H1 (cell line): ENCODE data around the gene PLEKHG4. TPM values are rescaled to one million over a fixed set of nuclear protein-coding genes. Genes with fewer than 3 reads are reported as not detected.

ENCODE experiments used
- CTCF ChIA-PET: fragments of 300-600 bp; sonication (Branson Sonifier 250); formaldehyde crosslinking; loops from one replicate; lab custom pipeline; 2021; ENCODE audit not compliant: partially characterized antibody; lab: Charles Lee
- POLR2A ChIA-PET: fragments of 300-600 bp; sonication (Branson Sonifier 250); formaldehyde crosslinking; loops from one replicate; lab custom pipeline; 2021; ENCODE audit warnings: inconsistent platforms; ENCODE audit not compliant: partially characterized antibody; lab: Charles Lee
- DNase-seq, 2 experiments: peaks; one replicate each; pipeline versions ENCODE4 v3.0.0 to v3.0.0-alpha.2; 2010 to 2022; ENCODE audit warnings: low spot score in 2 of 2, low read depth in 1 of 2, mixed read lengths in 1 of 2
- FAIRE-seq: peaks from 2 replicates; lab custom pipeline; 2011; peaks lifted over from hg19 to GRCh38; lab: Jason Lieb, UNC
- H2AFZ ChIP-seq: 2 replicates; pipeline ENCODE4 v1.8.1; 2012; ENCODE audit warnings: low read length, inconsistent platforms
- H2AK5ac ChIP-seq: 2 replicates; pipeline ENCODE4 v1.6.1; 2013; ENCODE audit warnings: low read depth, low read length
- H2BK120ac ChIP-seq: replicated peaks from 2 replicates; pipeline ENCODE3; 2013; ENCODE audit warnings: low read depth, low read length, inconsistent platforms
- H2BK12ac ChIP-seq: 2 replicates; pipeline ENCODE4 v1.6.1; 2013; ENCODE audit warnings: low read depth, low read length
- H2BK15ac ChIP-seq: 2 replicates; pipeline ENCODE4 v1.6.1; 2013; ENCODE audit warnings: low read length
- H2BK20ac ChIP-seq: 2 replicates; pipeline ENCODE4 v1.6.1; 2013; ENCODE audit warnings: low read length
- H2BK5ac ChIP-seq: 2 replicates; pipeline ENCODE4 v1.6.1; 2013; ENCODE audit warnings: low read depth, low read length
- H3K14ac ChIP-seq: 2 replicates; pipeline ENCODE4 v1.6.1; 2013; ENCODE audit warnings: inconsistent platforms; ENCODE audit not compliant: insufficient read length
- H3K18ac ChIP-seq: 2 replicates; pipeline ENCODE4 v1.6.1; 2013; ENCODE audit warnings: low read length; ENCODE audit errors: extremely low read depth
- H3K23ac ChIP-seq: 2 replicates; pipeline ENCODE4 v1.6.1; 2013; ENCODE audit warnings: inconsistent platforms; ENCODE audit not compliant: insufficient read length
- H3K23me2 ChIP-seq: 2 replicates; pipeline ENCODE4 v1.6.1; 2013; ENCODE audit warnings: low read depth, low read length
- H3K27ac ChIP-seq: 2 replicates; pipeline ENCODE4 v1.6.1; 2011; ENCODE audit warnings: low read depth, low read length, inconsistent platforms
- H3K27me3 ChIP-seq, 4 experiments: replicated peaks in 1 of 4; 1 replicate in 1 of 4; 2 replicates in 3 of 4; pipeline versions ENCODE4 v1.6.1 to v1.8.1; 2011 to 2013; ENCODE audit warnings: low read length in 3 of 4, mild to moderate bottlenecking in 3 of 4, inconsistent platforms in 2 of 4, mixed read lengths in 2 of 4, moderate library complexity in 1 of 4; ENCODE audit not compliant: control insufficient read depth in 3 of 4, insufficient read depth in 3 of 4; ENCODE audit errors: extremely low read depth in 1 of 4
- H3K36me3 ChIP-seq, 4 experiments: 2 replicates each; pipeline versions ENCODE4 v1.6.1 to v1.8.1; 2011 to 2013; ENCODE audit warnings: mild to moderate bottlenecking in 4 of 4, low read length in 3 of 4, moderate library complexity in 2 of 4, control low read depth in 1 of 4, inconsistent platforms in 1 of 4; ENCODE audit not compliant: insufficient read depth in 4 of 4, control insufficient read depth in 2 of 4
- H3K4ac ChIP-seq: replicated peaks from 2 replicates; pipeline ENCODE3; 2013; ENCODE audit warnings: low read length, low read depth, mixed read lengths, inconsistent platforms; ENCODE audit not compliant: insufficient read length
- H3K4me1 ChIP-seq, 4 experiments: replicated peaks in 1 of 4; 1 replicate in 1 of 4; 2 replicates in 3 of 4; pipeline versions ENCODE4 v1.6.1 to v1.8.1; 2011 to 2013; ENCODE audit warnings: low read length in 3 of 4, inconsistent platforms in 2 of 4, mixed read lengths in 1 of 4; ENCODE audit not compliant: insufficient read depth in 4 of 4, control insufficient read depth in 3 of 4
- H3K4me2 ChIP-seq, 2 experiments: 2 replicates each; pipeline versions ENCODE4 v1.6.1 to v1.8.1; 2011 to 2013; ENCODE audit warnings: low read depth in 2 of 2, low read length in 2 of 2, control low read depth in 1 of 2, inconsistent platforms in 1 of 2, mild to moderate bottlenecking in 1 of 2; ENCODE audit not compliant: insufficient read depth in 1 of 2
- H3K4me3 ChIP-seq, 4 experiments: fragments of 200-600, 300-600 bp in 1 of 4; sonication (generic), shearing (Covaris generic), sonication (Bioruptor Twin) in 1 of 4; 2 replicates each; pipeline versions ENCODE4 v1.5.1 to v1.8.1; 2011 to 2016; ENCODE audit warnings: low read length in 4 of 4, low read depth in 3 of 4, control low read depth in 2 of 4, inconsistent platforms in 2 of 4, mild to moderate bottlenecking in 2 of 4, mixed read lengths in 1 of 4, moderate library complexity in 1 of 4; ENCODE audit not compliant: insufficient read depth in 2 of 4; ENCODE audit errors: extremely low read depth in 1 of 4
- H3K56ac ChIP-seq: replicated peaks from 2 replicates; pipeline ENCODE3; 2013; ENCODE audit warnings: low read depth, mild to moderate bottlenecking, mixed read lengths, low read length, inconsistent platforms; ENCODE audit not compliant: insufficient read length
- H3K79me1 ChIP-seq: 2 replicates; pipeline ENCODE4 v1.6.1; 2013; ENCODE audit warnings: low read depth, low read length, control low read depth
- H3K79me2 ChIP-seq, 2 experiments: 2 replicates each; pipeline versions ENCODE4 v1.6.1 to v1.8.1; 2012 to 2013; ENCODE audit warnings: low read length in 2 of 2, mild to moderate bottlenecking in 2 of 2, inconsistent platforms in 1 of 2; ENCODE audit not compliant: insufficient read depth in 2 of 2, control insufficient read depth in 1 of 2
- H3K9ac ChIP-seq, 4 experiments: replicated peaks in 1 of 4; 1 replicate in 1 of 4; 2 replicates in 3 of 4; pipeline versions ENCODE4 v1.6.1 to v1.8.1; 2011 to 2013; ENCODE audit warnings: low read depth in 3 of 4, low read length in 3 of 4, control low read depth in 2 of 4, mild to moderate bottlenecking in 2 of 4, moderate library complexity in 2 of 4, inconsistent platforms in 1 of 4; ENCODE audit errors: extremely low read depth in 1 of 4
- H3K9me3 ChIP-seq, 2 experiments: 2 replicates each; pipeline versions ENCODE4 v1.6.1 to v1.8.1; 2012 to 2013; ENCODE audit warnings: mild to moderate bottlenecking in 2 of 2, moderate library complexity in 2 of 2, control low read depth in 1 of 2, inconsistent platforms in 1 of 2, low read depth in 1 of 2, low read length in 1 of 2, mixed read lengths in 1 of 2; ENCODE audit not compliant: insufficient read depth in 2 of 2
- H4K20me1 ChIP-seq, 2 experiments: replicated peaks in 1 of 2; 2 replicates each; pipeline versions ENCODE3 to v1.8.1; 2011 to 2013; ENCODE audit warnings: inconsistent platforms in 2 of 2, low read length in 2 of 2, mild to moderate bottlenecking in 1 of 2; ENCODE audit not compliant: insufficient read depth in 2 of 2, control insufficient read depth in 1 of 2
- H4K5ac ChIP-seq: 2 replicates; pipeline ENCODE4 v1.6.1; 2013; ENCODE audit warnings: low read length, low read depth, mixed read lengths, inconsistent platforms; ENCODE audit not compliant: insufficient read length
- H4K8ac ChIP-seq: 2 replicates; pipeline ENCODE4 v1.8.0; 2013; ENCODE audit warnings: mild to moderate bottlenecking, moderate library complexity, low read length, inconsistent platforms; ENCODE audit not compliant: insufficient read depth; ENCODE audit errors: extremely low read depth
- H4K91ac ChIP-seq: replicated peaks from 2 replicates; pipeline ENCODE3; 2013; ENCODE audit warnings: low read length, mixed read lengths, inconsistent platforms; ENCODE audit not compliant: insufficient read length
- ATF2 ChIP-seq: IDR thresholded peaks from 2 replicates; pipeline ENCODE4 v1.6.1; 2012; ENCODE audit warnings: low read length, inconsistent platforms
- ATF3 ChIP-seq: IDR thresholded peaks from 2 replicates; pipeline ENCODE4 v1.6.1; 2011; ENCODE audit warnings: low read depth, mild to moderate bottlenecking, low read length; ENCODE audit not compliant: insufficient read depth
- CTCF ChIP-seq, 3 experiments: IDR thresholded peaks; 1 replicate in 2 of 3; 2 replicates in 1 of 3; pipeline versions ENCODE4 v1.5.1 to v1.6.1; 2011; ENCODE audit warnings: low read length in 3 of 3, mild to moderate bottlenecking in 3 of 3, inconsistent platforms in 2 of 3, low read depth in 1 of 3, moderate library complexity in 1 of 3; ENCODE audit not compliant: insufficient read depth in 1 of 3; ENCODE audit errors: control extremely low read depth in 1 of 3
- KDM5A ChIP-seq: fragments of 200-600 bp; IDR thresholded peaks from 2 replicates; pipeline ENCODE4 v1.7.1; 2012; ENCODE audit warnings: mild to moderate bottlenecking, low read length, inconsistent platforms, mixed read lengths
- TEAD4 ChIP-seq: IDR thresholded peaks from 2 replicates; pipeline ENCODE4 v1.6.1; 2012; ENCODE audit warnings: low read depth, low read length, inconsistent platforms, mixed read lengths
- WGBS, 2 experiments: shearing (Covaris generic) in 1 of 2; methylation state at CpG; one replicate each; pipeline versions ENCODE4 v1.1.6 to v1.1.7; 2013 to 2015; ENCODE audit warnings: low lambda C conversion rate in 2 of 2, mixed read lengths in 2 of 2, inconsistent platforms in 1 of 2, low coverage in 1 of 2, missing lambda C conversion rate in 1 of 2; ENCODE audit not compliant: insufficient replicate concordance in 2 of 2, insufficient coverage in 1 of 2, insufficient read length in 1 of 2; ENCODE audit errors: extremely low coverage in 1 of 2, missing lambda C conversion rate in 1 of 2; 5-methylcytosine and 5-hydroxymethylcytosine counted together
- polyA plus RNA-seq, 7 experiments: library from polyadenylated mRNA; depleted of rRNA in 3 of 7; stranded (reverse) in 5 of 7; unstranded in 2 of 7; fragments of >200 nt in 5 of 7; fragments of 200-250 nt in 2 of 7; gene quantifications; 1 replicate in 5 of 7; 2 replicates in 1 of 7; 4 replicates in 1 of 7; pipeline versions ENCODE4 v1.2.1 to v1.2.3, GENCODE V29; 2011 to 2013; ENCODE audit warnings: missing spikeins in 2 of 7, mixed read lengths in 2 of 7
- total RNA-seq: library from RNA; stranded (reverse); fragmentation: NEBNext Ultra II Directional; extraction: Animal tissue kit (Norgen Biotek cat#: 25700); gene quantifications from 2 replicates; pipeline ENCODE4 v1.2.1, GENCODE V29; 2021

Gene PLEKHG4
- total and polyA plus RNA-seq, 2 of the 8 experiments (the other 6 are each of a cell fraction or from before 2014, with no cell fraction given): 7.7 to 11.1 TPM

GRCh38 chr16:67284699-67285646 is 5.6 kb downstream of the PLEKHG4 start:
- no peaks in the 10 kb centered on the region for H3K9me3 ChIP-seq
- no peak overlapping the region for H2AK5ac ChIP-seq
- H3K27me3 ChIP-seq: peaks cover 0 to 5% (median 4%) of the 10 kb centered on the region in 4 experiments; a peak in 3 of 7 replicates
- FAIRE-seq: peak; percentile 36
- no peak overlapping the region for H3K14ac ChIP-seq
- no peak overlapping the region for H2AFZ ChIP-seq
- H3K79me2 ChIP-seq: no peaks in the 10 kb centered on the region
- no peak overlapping the region for H2BK20ac ChIP-seq
- H4K91ac ChIP-seq: no peak overlapping the region
- H3K27ac ChIP-seq: no peak overlapping the region
- no peak overlapping the region for H3K4me2 ChIP-seq
- no peak overlapping the region for H3K18ac ChIP-seq
- H3K23ac ChIP-seq: no peak overlapping the region
- peak; percentile 62 to 82 for DNase-seq
- H4K20me1 ChIP-seq: peaks cover 2 to 9% of the 10 kb centered on the region in 2 experiments
- peak overlapping the region; percentile 17; the same call in 1 of the 2 replicates for H2BK12ac ChIP-seq
- H4K8ac ChIP-seq: peak overlapping the region; percentile 75; the same call in 1 of the 2 replicates
- no peak overlapping the region for H2BK5ac ChIP-seq
- H3K9ac ChIP-seq: no peak overlapping the region
- H3K79me1 ChIP-seq: no peaks in the 10 kb centered on the region
- no peak overlapping the region for H2BK15ac ChIP-seq
- no peak overlapping the region for H3K56ac ChIP-seq
- H3K4me1 ChIP-seq: peaks cover 0 to 2% (median 0%) of the 10 kb centered on the region in 4 experiments; a peak in 1 of 7 replicates
- no peak overlapping the region for H3K4ac ChIP-seq
- H3K36me3 ChIP-seq: no peaks in the 10 kb centered on the region
- no peaks in the 10 kb centered on the region for H3K23me2 ChIP-seq
- POLR2A ChIA-PET: interaction anchor here (0.7 to 2.3 kb wide), 7 partner anchors 8 to 139 kb away, joined by 3 to 9 read pairs (median 3); partner anchors contain the start of genes FHOD1 and SLC9A5
- CTCF ChIA-PET: interaction anchor here (0.6 to 10.5 kb wide), 63 partner anchors 8 to 1063 kb away, joined by 3 to 217 read pairs (median 5); partner anchors contain the start of genes FHOD1, KCTD19, LRRC36 and SLC9A5
- 78% methylated on average over 34 of the region's 34 CpGs; no CpG with 5 or more reads in 1 of the 2 experiments for WGBS, 2 experiments
- no peak overlapping the region for H3K4me3 ChIP-seq
- no peak overlapping the region for H2BK120ac ChIP-seq
- no peak overlapping the region for H4K5ac ChIP-seq
- no peak for TF ChIP-seq KDM5A
- no peak for TF ChIP-seq ATF3
- TF ChIP-seq TEAD4: 0 out of 2 replicates have a peak, but pooled peaks have one; percentile 38
- peak; percentile 89 to 92 (median 92) for TF ChIP-seq CTCF (IDR thresholded peaks at IDR 0.05; ENCODE audit: control extremely low read depth in 1 of 3, insufficient read depth in 1 of 3, low read depth in 1 of 3, low read length in 3 of 3)
- TF ChIP-seq ATF2: no peak
